ENCODE data around the gene NASP. TPM values are rescaled to one million over a fixed set of nuclear protein-coding genes. Genes with fewer than 3 reads are reported as not detected.
"Not testable (repeated sequence)": the region's sequence is repeated elsewhere in the genome, so short reads cannot be mapped to it uniquely, and the experiment has no call there.

NASP gene
- total and polyA plus RNA-seq, 3 experiments from 2014 or later, result 79.9 to 219 (median 212) TPM

GRCh38 chr1:45586769-45587168 lies 2.9 kb downstream of the NASP start:
- H3K4me1 Mint-ChIP-seq, result peaks cover 41 to 61% (median 51%) of the 10 kb centered on the region in 3 donors
- H3K36me3 Mint-ChIP-seq, result peaks cover 0 to 23% (median 2%) of the 10 kb centered on the region in 3 donors
- DNase-seq, result no peak
- Histone ChIP-seq H3K36me3 (ENCODE audit: insufficient read depth, low read length) (peaks cover 4% of the 10 kb centered on the region), H3K27ac (ENCODE audit: low read depth, low read length) (peak overlapping the region; percentile 34), H3K4me1 (ENCODE audit: insufficient read depth, low read length) (peaks cover 21% of the 10 kb centered on the region), H3K4me3 (ENCODE audit: low read length) (peak overlapping the region; percentile 33), H3K9me3 (ENCODE audit: low read length) (no peaks in the 10 kb centered on the region), H3K27me3 (ENCODE audit: insufficient read depth, low read length, poor library complexity, severe bottlenecking) (no peaks in the 10 kb centered on the region)
- H3K27me3 Mint-ChIP-seq, result peaks cover 0 to 2% of the 10 kb centered on the region in 2 donors
- ChIA-PET CTCF (interaction anchor here (3.0 kb wide), 1 partner anchor 66 kb away, joined by 8 read pairs; the partner anchor contains the start of gene PRDX1), POLR2A (interaction anchor here (0.7 kb wide), 2 partner anchors 22 to 101 kb away, joined by 3 to 4 read pairs; no protein-coding TSS in a partner anchor)
- H3K4me3 Mint-ChIP-seq, result peak overlapping the region; percentile 93 to 100 (median 97)
- H3K27ac Mint-ChIP-seq, result peak overlapping the region; percentile 89 to 98 (median 96)
- no peaks in the 10 kb centered on the region for H3K9me3 Mint-ChIP-seq

GRCh38 chr1:45589861-45590260 lies 6.0 kb downstream of the NASP start:
- ChIA-PET POLR2A (no interaction called here), CTCF (interaction anchor here (1.2 kb wide), 1 partner anchor 19 kb away, joined by 3 read pairs; no protein-coding TSS in a partner anchor)
- H3K36me3 Mint-ChIP-seq, result peaks cover 0 to 35% (median 2%) of the 10 kb centered on the region in 3 donors
- no peak overlapping the region for H3K4me3 Mint-ChIP-seq
- Histone ChIP-seq H3K27ac (ENCODE audit: low read depth, low read length) (no peak overlapping the region), H3K27me3 (ENCODE audit: insufficient read depth, low read length, poor library complexity, severe bottlenecking) (no peaks in the 10 kb centered on the region), H3K9me3 (ENCODE audit: low read length) (no peaks in the 10 kb centered on the region), H3K36me3 (ENCODE audit: insufficient read depth, low read length) (peaks cover 11% of the 10 kb centered on the region), H3K4me3 (ENCODE audit: low read length) (no peak overlapping the region), H3K4me1 (ENCODE audit: insufficient read depth, low read length) (peaks cover 17% of the 10 kb centered on the region)
- no peak for DNase-seq
- H3K27me3 Mint-ChIP-seq, result no peaks in the 10 kb centered on the region
- peak overlapping the region in 1 of 8 donors; percentile 33 for H3K27ac Mint-ChIP-seq
- no peaks in the 10 kb centered on the region for H3K9me3 Mint-ChIP-seq
- H3K4me1 Mint-ChIP-seq, result peaks cover 36 to 64% (median 44%) of the 10 kb centered on the region in 3 donors

GRCh38 chr1:45594412-45594811 lies 10.6 kb downstream of the NASP start:
- CTCF ChIA-PET, result no interaction called here
- peak overlapping the region in 1 of 7 donors; percentile 27 for H3K4me3 Mint-ChIP-seq
- H3K36me3 Mint-ChIP-seq, result peaks cover 4 to 59% (median 9%) of the 10 kb centered on the region in 3 donors
- H3K27ac ChIP-seq (ENCODE audit: low read depth, low read length), result no peak overlapping the region
- no peaks in the 10 kb centered on the region for H3K9me3 Mint-ChIP-seq
- no peak for DNase-seq
- H3K4me1 ChIP-seq (ENCODE audit: insufficient read depth, low read length), result peaks cover 9% of the 10 kb centered on the region
- POLR2A ChIA-PET, result no interaction called here
- no peak overlapping the region for H3K4me3 ChIP-seq (ENCODE audit: low read length)
- no peaks in the 10 kb centered on the region for H3K27me3 ChIP-seq (ENCODE audit: insufficient read depth, low read length, poor library complexity, severe bottlenecking)
- H3K9me3 ChIP-seq (ENCODE audit: low read length), result no peaks in the 10 kb centered on the region
- peaks cover 20% of the 10 kb centered on the region for H3K36me3 ChIP-seq (ENCODE audit: insufficient read depth, low read length)
- H3K4me1 Mint-ChIP-seq, result peaks cover 17 to 56% (median 37%) of the 10 kb centered on the region in 3 donors
- peak overlapping the region in 2 of 8 donors; percentile 17 to 47 for H3K27ac Mint-ChIP-seq
- no peaks in the 10 kb centered on the region for H3K27me3 Mint-ChIP-seq

- H3K27me3 ChIP-seq (ENCODE audit: insufficient read depth, low read length, poor library complexity, severe bottlenecking); POLR2A ChIA-PET; H3K27me3 Mint-ChIP-seq; CTCF ChIA-PET; H3K4me3 ChIP-seq (ENCODE audit: low read length); H3K9me3 Mint-ChIP-seq; DNase-seq; H3K4me3 Mint-ChIP-seq; H3K9me3 ChIP-seq (ENCODE audit: low read length); H3K27ac ChIP-seq (ENCODE audit: low read depth, low read length); H3K4me1 ChIP-seq (ENCODE audit: insufficient read depth, low read length): not testable (repeated sequence)
- peaks cover 4 to 68% (median 7%) of the 10 kb centered on the region in 3 donors for H3K36me3 Mint-ChIP-seq
- peak overlapping the region in 1 of 8 donors; percentile 54 for H3K27ac Mint-ChIP-seq
- H3K36me3 ChIP-seq (ENCODE audit: insufficient read depth, low read length), result peaks cover 16% of the 10 kb centered on the region
- peaks cover 28 to 61% (median 47%) of the 10 kb centered on the region in 3 donors for H3K4me1 Mint-ChIP-seq
Measured at GRCh38 chr1:45596765-45597164, 12.9 kb downstream of the NASP start.

- ChIA-PET POLR2A (no interaction called here), CTCF (no interaction called here)
- Mint-ChIP-seq H3K4me1 (peaks cover 38 to 58% (median 48%) of the 10 kb centered on the region in 3 donors), H3K27ac (peak overlapping the region in 1 of 8 donors; percentile 32), H3K4me3 (no peak overlapping the region), H3K36me3 (peaks cover 0 to 84% (median 15%) of the 10 kb centered on the region in 3 donors), H3K9me3 (no peaks in the 10 kb centered on the region), H3K27me3 (no peaks in the 10 kb centered on the region)
- no peaks in the 10 kb centered on the region for H3K27me3 ChIP-seq (ENCODE audit: insufficient read depth, low read length, poor library complexity, severe bottlenecking)
- DNase-seq, result no peak
- no peak overlapping the region for H3K27ac ChIP-seq (ENCODE audit: low read depth, low read length)
- H3K4me1 ChIP-seq (ENCODE audit: insufficient read depth, low read length), result no peaks in the 10 kb centered on the region
- no peaks in the 10 kb centered on the region for H3K9me3 ChIP-seq (ENCODE audit: low read length)
- H3K4me3 ChIP-seq (ENCODE audit: low read length), result no peak overlapping the region
- H3K36me3 ChIP-seq (ENCODE audit: insufficient read depth, low read length), result peaks cover 14% of the 10 kb centered on the region
Measured at GRCh38 chr1:45604239-45604638, 20.4 kb downstream of the NASP start.

GRCh38 chr1:45607404-45608074 lies 23.7 kb downstream of the NASP start:
- no peak overlapping the region for H3K4me3 Mint-ChIP-seq
- peaks cover 0 to 83% (median 22%) of the 10 kb centered on the region in 3 donors for H3K36me3 Mint-ChIP-seq
- CTCF ChIA-PET, result no interaction called here

GRCh38 chr1:45608175-45609156 lies 24.6 kb downstream of the NASP start:
- Histone ChIP-seq H3K27me3 (ENCODE audit: insufficient read depth, low read length, poor library complexity, severe bottlenecking) (no peaks in the 10 kb centered on the region), H3K9me3 (ENCODE audit: low read length) (no peaks in the 10 kb centered on the region), H3K4me1 (ENCODE audit: insufficient read depth, low read length) (no peaks in the 10 kb centered on the region), H3K4me3 (ENCODE audit: low read length) (no peak overlapping the region), H3K27ac (ENCODE audit: low read depth, low read length) (no peak overlapping the region), H3K36me3 (ENCODE audit: insufficient read depth, low read length) (peaks cover 18% of the 10 kb centered on the region)
- H3K4me3 Mint-ChIP-seq, result no peak overlapping the region
- H3K36me3 Mint-ChIP-seq, result peaks cover 0 to 83% (median 22%) of the 10 kb centered on the region in 3 donors
- H3K4me1 Mint-ChIP-seq, result peaks cover 16 to 28% (median 22%) of the 10 kb centered on the region in 3 donors
- ChIA-PET CTCF (no interaction called here), POLR2A (interaction anchor here (0.6 kb wide), 1 partner anchor 22 kb away, joined by 3 read pairs; no protein-coding TSS in a partner anchor)
- H3K9me3 Mint-ChIP-seq, result no peaks in the 10 kb centered on the region
- peak overlapping the region; percentile 21 to 79 (median 50) for H3K27ac Mint-ChIP-seq
- H3K27me3 Mint-ChIP-seq, result no peaks in the 10 kb centered on the region
- no peak for DNase-seq

More at GRCh38 chr1:45607404-45608074, 23.7 kb downstream of the NASP start:
- H3K4me1 ChIP-seq (ENCODE audit: insufficient read depth, low read length), result no peaks in the 10 kb centered on the region
- no peak overlapping the region for H3K4me3 ChIP-seq (ENCODE audit: low read length)
- no peak overlapping the region for H3K27ac ChIP-seq (ENCODE audit: low read depth, low read length)
- Mint-ChIP-seq H3K27me3 (no peaks in the 10 kb centered on the region), H3K27ac (peak overlapping the region; percentile 3 to 82 (median 59)), H3K9me3 (no peaks in the 10 kb centered on the region), H3K4me1 (peaks cover 16 to 30% (median 22%) of the 10 kb centered on the region in 3 donors)
- H3K9me3 ChIP-seq (ENCODE audit: low read length), result no peaks in the 10 kb centered on the region
- no peak for DNase-seq
- POLR2A ChIA-PET, result no interaction called here
- no peaks in the 10 kb centered on the region for H3K27me3 ChIP-seq (ENCODE audit: insufficient read depth, low read length, poor library complexity, severe bottlenecking)
- peaks cover 18% of the 10 kb centered on the region for H3K36me3 ChIP-seq (ENCODE audit: insufficient read depth, low read length)
